Left ventricle myocardium inferior (tissue), 1 donor: Measurements from ENCODE around the gene MAZ. TPM values are rescaled to one million over a fixed set of nuclear protein-coding genes. Genes with fewer than 3 reads are reported as not detected.

Experiments
- DNase-seq: peaks from one replicate; pipeline ENCODE4 v3.0.0-alpha.2; 2020
- H3K27ac ChIP-seq: fragments of 200-600 bp; replicated peaks from 2 replicates; pipeline ENCODE4 v1.8.0; 2021
- H3K27me3 ChIP-seq: fragments of 200-600 bp; 2 replicates; pipeline ENCODE4 v1.8.0; 2021; ENCODE audit warnings: low read depth
- H3K36me3 ChIP-seq: fragments of 200-600 bp; 2 replicates; pipeline ENCODE4 v1.8.0; 2021
- H3K4me1 ChIP-seq: fragments of 200-600 bp; 2 replicates; pipeline ENCODE4 v1.8.0; 2021
- H3K4me3 ChIP-seq: fragments of 200-600 bp; 2 replicates; pipeline ENCODE4 v1.8.0; 2021; ENCODE audit warnings: mild to moderate bottlenecking, moderate library complexity
- H3K9me3 ChIP-seq: fragments of 200-600 bp; replicated peaks from 2 replicates; pipeline ENCODE4 v1.8.0; 2021
- intact Hi-C: fragments of 100-400 bp; cut with micrococcal nuclease; formaldehyde crosslinking; loops from one replicate; pipeline ENCODE4 v1.11.0; 2022
- total RNA-seq: library from RNA; stranded (reverse); fragmentation: NEBNext Ultra II Directional; extraction: Animal tissue kit (Norgen Biotek cat#: 25700); gene quantifications from one replicate; pipeline ENCODE4 v1.2.1, GENCODE V29; 2021
- TF ChIP-seq, protein P1 (sequence below): fragments of 200-600 bp; IDR thresholded peaks from 2 replicates; pipeline ENCODE4 v1.8.0; 2021; ENCODE audit warnings: antibody characterized with exemption, mild to moderate bottlenecking, borderline replicate concordance
- donor health status: DM: no; HTN: yes; CAD: no; lungs with severe emphysema.

Gene MAZ
- total RNA-seq, 1 donor from 2014 or later, result 77.6 TPM

DNA sequence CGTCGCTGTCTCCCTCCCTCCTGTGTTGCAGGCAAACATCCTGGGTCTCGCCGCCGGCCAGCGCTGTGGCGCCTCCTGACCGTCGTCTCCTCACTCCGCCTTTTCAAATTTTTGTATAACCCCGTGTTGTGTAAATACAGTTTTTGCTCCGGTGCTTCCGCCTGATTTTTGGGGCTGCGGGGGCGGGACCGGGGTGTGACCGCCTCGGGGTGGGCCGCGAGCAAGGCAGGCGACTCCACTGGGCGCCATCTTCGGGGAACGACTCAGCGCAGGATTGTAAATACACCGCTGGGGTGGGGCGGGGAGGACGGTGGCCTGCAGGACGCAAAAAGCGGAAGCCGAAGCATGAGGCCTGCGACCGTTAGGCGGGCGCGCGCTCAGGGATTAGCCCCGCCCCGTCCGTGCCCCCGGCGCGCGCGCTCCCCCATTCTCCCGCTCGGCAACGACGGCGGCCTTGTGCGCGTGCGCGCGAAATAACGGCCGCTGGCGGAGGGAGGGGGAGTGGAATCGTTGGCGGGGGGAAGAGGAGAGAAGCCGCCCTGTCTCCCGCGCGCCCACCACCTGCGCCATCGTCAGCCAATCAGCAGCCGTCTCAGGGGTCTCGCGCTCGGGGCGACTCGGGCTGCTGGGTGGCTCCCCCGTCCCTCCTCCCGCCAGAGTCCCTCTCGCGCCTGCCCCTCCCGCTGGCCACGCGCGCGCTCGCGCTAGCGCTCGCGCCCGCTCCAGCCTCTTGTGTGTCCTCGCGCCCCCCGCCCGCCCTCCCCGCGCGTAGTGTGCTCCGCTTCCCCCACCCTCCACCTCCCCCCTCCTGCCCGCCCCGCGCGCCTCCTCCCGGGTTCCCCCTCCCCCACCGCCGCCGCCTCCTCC is 864 bp upstream of the MAZ start:
- Histone ChIP-seq H3K4me1 (peaks cover 50% of the 10 kb centered on the region), H3K9me3 (no peaks in the 10 kb centered on the region), H3K4me3 (peak overlapping the region; percentile 97), H3K27ac (peak overlapping the region; percentile 100), H3K27me3 (no peaks in the 10 kb centered on the region), H3K36me3 (peaks cover 29% of the 10 kb centered on the region)
- intact Hi-C loops, result no loop called here
- peak; percentile 98 for DNase-seq
- TF ChIP-seq, protein P1, sequence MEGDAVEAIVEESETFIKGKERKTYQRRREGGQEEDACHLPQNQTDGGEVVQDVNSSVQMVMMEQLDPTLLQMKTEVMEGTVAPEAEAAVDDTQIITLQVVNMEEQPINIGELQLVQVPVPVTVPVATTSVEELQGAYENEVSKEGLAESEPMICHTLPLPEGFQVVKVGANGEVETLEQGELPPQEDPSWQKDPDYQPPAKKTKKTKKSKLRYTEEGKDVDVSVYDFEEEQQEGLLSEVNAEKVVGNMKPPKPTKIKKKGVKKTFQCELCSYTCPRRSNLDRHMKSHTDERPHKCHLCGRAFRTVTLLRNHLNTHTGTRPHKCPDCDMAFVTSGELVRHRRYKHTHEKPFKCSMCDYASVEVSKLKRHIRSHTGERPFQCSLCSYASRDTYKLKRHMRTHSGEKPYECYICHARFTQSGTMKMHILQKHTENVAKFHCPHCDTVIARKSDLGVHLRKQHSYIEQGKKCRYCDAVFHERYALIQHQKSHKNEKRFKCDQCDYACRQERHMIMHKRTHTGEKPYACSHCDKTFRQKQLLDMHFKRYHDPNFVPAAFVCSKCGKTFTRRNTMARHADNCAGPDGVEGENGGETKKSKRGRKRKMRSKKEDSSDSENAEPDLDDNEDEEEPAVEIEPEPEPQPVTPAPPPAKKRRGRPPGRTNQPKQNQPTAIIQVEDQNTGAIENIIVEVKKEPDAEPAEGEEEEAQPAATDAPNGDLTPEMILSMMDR, result peak; percentile 11

DNA sequence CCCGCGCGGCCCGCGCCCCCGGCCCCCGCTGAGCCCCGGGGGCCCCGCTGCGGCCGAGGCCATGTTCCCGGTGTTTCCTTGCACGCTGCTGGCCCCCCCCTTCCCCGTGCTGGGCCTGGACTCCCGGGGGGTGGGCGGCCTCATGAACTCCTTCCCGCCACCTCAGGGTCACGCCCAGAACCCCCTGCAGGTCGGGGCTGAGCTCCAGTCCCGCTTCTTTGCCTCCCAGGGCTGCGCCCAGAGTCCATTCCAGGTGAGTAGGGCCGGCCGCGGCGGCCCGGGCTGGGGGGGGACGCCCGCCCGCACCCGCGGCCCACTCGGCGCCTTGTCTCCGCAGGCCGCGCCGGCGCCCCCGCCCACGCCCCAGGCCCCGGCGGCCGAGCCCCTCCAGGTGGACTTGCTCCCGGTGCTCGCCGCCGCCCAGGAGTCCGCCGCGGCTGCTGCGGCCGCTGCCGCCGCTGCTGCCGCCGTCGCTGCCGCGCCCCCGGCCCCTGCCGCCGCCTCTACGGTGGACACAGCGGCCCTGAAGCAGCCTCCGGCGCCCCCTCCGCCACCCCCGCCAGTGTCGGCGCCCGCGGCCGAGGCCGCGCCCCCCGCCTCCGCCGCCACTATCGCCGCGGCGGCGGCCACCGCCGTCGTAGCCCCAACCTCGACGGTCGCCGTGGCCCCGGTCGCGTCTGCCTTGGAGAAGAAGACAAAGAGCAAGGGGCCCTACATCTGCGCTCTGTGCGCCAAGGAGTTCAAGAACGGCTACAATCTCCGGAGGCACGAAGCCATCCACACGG is 504 bp downstream of the MAZ start:
- Histone ChIP-seq H3K4me1 (peaks cover 63% of the 10 kb centered on the region), H3K27ac (peak overlapping the region; percentile 97), H3K9me3 (no peaks in the 10 kb centered on the region), H3K36me3 (peaks cover 24% of the 10 kb centered on the region), H3K27me3 (no peaks in the 10 kb centered on the region), H3K4me3 (peak overlapping the region; percentile 75)
- TF ChIP-seq, protein P1, result no peak
- peak; percentile 63 for DNase-seq
- intact Hi-C loops, result no loop called here

DNA sequence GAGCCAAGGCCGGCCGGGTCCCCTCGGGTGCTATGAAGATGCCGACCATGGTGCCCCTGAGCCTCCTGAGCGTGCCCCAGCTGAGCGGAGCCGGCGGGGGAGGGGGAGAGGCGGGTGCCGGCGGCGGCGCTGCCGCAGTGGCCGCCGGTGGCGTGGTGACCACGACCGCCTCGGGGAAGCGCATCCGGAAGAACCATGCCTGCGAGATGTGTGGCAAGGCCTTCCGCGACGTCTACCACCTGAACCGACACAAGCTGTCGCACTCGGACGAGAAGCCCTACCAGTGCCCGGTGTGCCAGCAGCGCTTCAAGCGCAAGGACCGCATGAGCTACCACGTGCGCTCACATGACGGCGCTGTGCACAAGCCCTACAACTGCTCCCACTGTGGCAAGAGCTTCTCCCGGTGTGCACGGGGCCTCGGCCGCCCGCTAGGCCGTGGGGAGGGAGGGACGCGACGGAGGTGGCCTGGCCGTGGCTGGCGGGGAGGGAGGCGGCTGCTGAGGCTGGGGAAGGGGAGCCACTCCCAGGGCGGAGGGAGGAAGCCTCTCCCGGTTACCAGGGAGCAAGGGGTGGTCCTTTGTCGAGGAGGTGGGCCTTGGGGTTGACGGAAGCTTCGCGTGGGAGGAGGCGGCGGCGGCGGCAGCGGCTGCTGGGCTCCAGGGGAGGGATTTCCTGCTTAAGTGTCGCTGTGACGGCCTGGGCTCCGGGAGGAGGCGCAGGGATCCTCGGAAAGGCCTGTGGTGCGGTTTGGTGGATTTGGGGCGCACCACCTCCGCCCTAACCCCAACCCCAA is 1.3 kb downstream of the MAZ start:
- no peaks in the 10 kb centered on the region for H3K27me3 ChIP-seq
- intact Hi-C loops, result no loop called here

DNA sequence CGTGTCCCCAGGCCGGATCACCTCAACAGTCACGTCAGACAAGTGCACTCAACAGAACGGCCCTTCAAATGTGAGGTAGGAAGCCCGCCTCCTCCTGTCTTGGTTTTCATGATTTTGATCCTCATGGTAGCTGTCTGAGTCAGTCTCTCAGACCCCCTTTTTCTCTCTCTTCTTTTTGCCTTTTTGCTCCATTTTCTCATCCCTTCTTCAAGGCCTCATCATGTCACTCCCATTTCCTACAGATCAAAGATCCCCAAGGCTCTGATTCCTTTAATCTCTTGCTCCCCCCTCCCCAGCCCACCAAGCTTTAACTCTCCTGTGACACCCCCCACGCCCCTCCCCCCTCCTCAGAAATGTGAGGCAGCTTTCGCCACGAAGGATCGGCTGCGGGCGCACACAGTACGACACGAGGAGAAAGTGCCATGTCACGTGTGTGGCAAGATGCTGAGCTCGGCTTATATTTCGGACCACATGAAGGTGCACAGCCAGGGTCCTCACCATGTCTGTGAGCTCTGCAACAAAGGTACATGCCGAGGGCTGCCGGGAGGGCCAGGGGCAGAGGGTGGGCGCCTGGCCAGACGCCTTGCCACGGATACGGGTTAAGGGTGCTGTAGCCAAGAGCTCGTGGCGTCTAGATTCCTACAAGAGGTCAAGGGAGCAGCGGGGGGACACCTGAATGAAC is 2.0 kb downstream of the MAZ start:
- Histone ChIP-seq H3K27me3 (no peaks in the 10 kb centered on the region), H3K9me3 (no peaks in the 10 kb centered on the region), H3K27ac (peak overlapping the region; percentile 97), H3K4me1 (peaks cover 78% of the 10 kb centered on the region), H3K4me3 (peak overlapping the region; percentile 75), H3K36me3 (peaks cover 24% of the 10 kb centered on the region)
- intact Hi-C loops, result no loop called here
- DNase-seq, result no peak
- TF ChIP-seq, protein P1, result no peak

More for the DNA sequence above, 1.3 kb downstream of the MAZ start:
- Histone ChIP-seq H3K36me3 (peaks cover 24% of the 10 kb centered on the region), H3K4me1 (peaks cover 71% of the 10 kb centered on the region), H3K4me3 (peak overlapping the region; percentile 75), H3K9me3 (no peaks in the 10 kb centered on the region), H3K27ac (peak overlapping the region; percentile 97)
- TF ChIP-seq, protein P1, result peak; percentile 54
- DNase-seq, result peak; percentile 91
